Subcutaneous adipose tissue (tissue), 4 donors: ENCODE measurements around the gene NEMP2. TPM values are rescaled to one million over a fixed set of nuclear protein-coding genes. Genes with fewer than 3 reads are reported as not detected.

Experiments
- CTCF ChIP-seq: fragments of 450-650 bp; IDR thresholded peaks from one replicate; pipeline ENCODE4 v1.5.1; 2016; ENCODE audit warnings: low read depth, mild to moderate bottlenecking, control low read depth, antibody characterized with exemption, moderate library complexity
- small RNA-seq: library from RNA; depleted of rRNA; stranded (forward); fragments of <200 nt; gene quantifications from one replicate; pipeline ENCODE3, GENCODE V24; 2016
- total RNA-seq, 4 donors: library from RNA; depleted of rRNA; stranded (reverse); fragments of >200 nt; gene quantifications; one replicate each; pipeline ENCODE4 v1.1.0, GENCODE V29; 2016

The NEMP2 gene
- total RNA-seq, 4 donors from 2014 or later: 5.1 to 9.0 (median 7.3) TPM

- no peak for TF ChIP-seq CTCF
These were observed 79.7 kb downstream of the NEMP2 start for GRCh38 chr2:190454795-190455194.

Small RNA genes within 50 kb of the gene (small RNA-seq; reads per million reads assigned to genes)
- gene RN7SKP179: not detected

Other genes with a start within 250 kb of the NEMP2 start
- 10 to 100 TPM; 24.3 to 31.0 (median 26.5) TPM for gene HIBCH, start 214.9 kb downstream of the NEMP2 start, total RNA-seq
- 10 to 100 TPM; 10.2 to 14.1 (median 12.9) TPM for gene INPP1, start 191.1 kb downstream of the NEMP2 start, total RNA-seq
- gene MFSD6, start 126.4 kb downstream of the NEMP2 start, total RNA-seq: 10 to 100 TPM; 24.2 to 47.5 (median 42.0) TPM
- gene NAB1, start 114.4 kb upstream of the NEMP2 start, total RNA-seq: 10 to 100 TPM; 45.2 to 60.1 (median 56.3) TPM